Erythroblast (primary cell): Measurements from ENCODE around the gene ST6GAL1.

Experiments used
- GATA1 ChIP-seq: IDR thresholded peaks from 2 replicates; pipeline ENCODE4 v1.6.1; 2011; ENCODE audit warnings: low read depth, mild to moderate bottlenecking, control low read depth, low read length, moderate library complexity
- POLR2A ChIP-seq: IDR thresholded peaks from 2 replicates; pipeline ENCODE4 v1.6.1; 2011; ENCODE audit warnings: mild to moderate bottlenecking, low read length

- no peak for TF ChIP-seq POLR2A
- TF ChIP-seq GATA1 = no peak
Observed at GRCh38 chr3:186888569-186888968, 41.8 kb upstream of the ST6GAL1 start.
